K562 (cell line): Measurements from ENCODE around the gene ZMYM4. TPM values are rescaled to one million over a fixed set of nuclear protein-coding genes. Genes with fewer than 3 reads are reported as not detected.
A peak's percentile ranks its signal among the peaks of the same experiment; 100 is the strongest.

Experiments used
- CBFA2T2 ChIP-seq: fragments of 450-650 bp; conservative IDR thresholded peaks from 2 replicates; pipeline ENCODE4 v1.6.1; 2017; ENCODE audit warnings: mild to moderate bottlenecking
- DDX20 ChIP-seq: fragments of 450-650 bp; IDR thresholded peaks from 2 replicates; pipeline ENCODE4 v1.6.1; 2016; ENCODE audit warnings: missing genetic modification characterization, low read depth, mild to moderate bottlenecking, missing compliant biosample characterization, moderate library complexity
- ELF2 ChIP-seq: fragments of 250-450 bp; sonication (Bioruptor Pico); IDR thresholded peaks from 2 replicates; pipeline ENCODE4 v1.5.0; 2021; ENCODE audit warnings: mild to moderate bottlenecking
- GMEB1 ChIP-seq: fragments of 250-450 bp; sonication (Bioruptor Pico); IDR thresholded peaks from 2 replicates; pipeline ENCODE4 v1.4.0; 2020; ENCODE audit warnings: mild to moderate bottlenecking
- HDGF ChIP-seq: fragments of 450-650 bp; IDR thresholded peaks from 2 replicates; pipeline ENCODE4 v1.6.1; 2016
- HMG20B ChIP-seq: fragments of 250-450 bp; sonication (Bioruptor Pico); IDR thresholded peaks from 2 replicates; pipeline ENCODE4 v1.5.0; 2021; ENCODE audit warnings: mild to moderate bottlenecking
- HMGN3 ChIP-seq: IDR thresholded peaks from 2 replicates; pipeline ENCODE4 v1.6.1; 2011; ENCODE audit warnings: borderline replicate concordance, low read depth, mild to moderate bottlenecking, mixed read lengths, low read length; ENCODE audit not compliant: insufficient read length; ENCODE audit errors: extremely low read depth
- IRF1 ChIP-seq: sonication (generic); formaldehyde crosslinking; IDR thresholded peaks from 2 replicates; pipeline ENCODE4 v1.8.0; 2022; ENCODE audit warnings: missing genetic modification reagents, mild to moderate bottlenecking, borderline replicate concordance
- JUNB ChIP-seq: fragments of 450-650 bp; formaldehyde crosslinking; conservative IDR thresholded peaks from 2 replicates; pipeline ENCODE4 v1.4.0; 2020; ENCODE audit warnings: mild to moderate bottlenecking
- KDM5B ChIP-seq: fragments of 200-600 bp; sonication (generic); IDR thresholded peaks from 2 replicates; pipeline ENCODE4 v1.6.1; 2012; ENCODE audit warnings: low read depth, mild to moderate bottlenecking, moderate library complexity, low read length, control low read depth, inconsistent platforms; ENCODE audit not compliant: insufficient replicate concordance
- MCM2 ChIP-seq: fragments of 450-650 bp; IDR thresholded peaks from 2 replicates; pipeline ENCODE4 v1.6.1; 2017; ENCODE audit warnings: low read depth, mild to moderate bottlenecking
- MXI1 ChIP-seq: IDR thresholded peaks from 2 replicates; pipeline ENCODE4 v1.6.1; 2011; ENCODE audit warnings: low read depth, mild to moderate bottlenecking, improper control_type of control experiment, low read length
- MYNN ChIP-seq, 2 experiments: sonication (generic); formaldehyde crosslinking in 1 of 2; IDR thresholded peaks; 2 replicates each; pipeline versions ENCODE4 v1.5.0 to v1.6.1; 2016 to 2020; ENCODE audit warnings: antibody characterized with exemption in 1 of 2, missing genetic modification reagents in 1 of 2
- NR2C1 ChIP-seq, 2 experiments: fragments of 450-650 bp; IDR thresholded peaks; 2 replicates each; pipeline ENCODE4 v1.6.1; 2017; ENCODE audit warnings: mild to moderate bottlenecking in 2 of 2, antibody characterized with exemption in 1 of 2, inconsistent platforms in 1 of 2, missing compliant biosample characterization in 1 of 2, missing genetic modification characterization in 1 of 2
- PURB ChIP-seq: sonication (generic); formaldehyde crosslinking; IDR thresholded peaks from 2 replicates; pipeline ENCODE4 v1.9.0; 2021; ENCODE audit warnings: low read depth, mild to moderate bottlenecking, missing genetic modification reagents
- SAFB2 ChIP-seq: fragments of 200-400 bp; formaldehyde crosslinking; IDR thresholded peaks from 2 replicates; pipeline ENCODE4 v1.6.1; 2018; ENCODE audit warnings: borderline replicate concordance, low read length, low read depth, moderate library complexity; ENCODE audit not compliant: severe bottlenecking
- SIN3B ChIP-seq: fragments of 450-650 bp; IDR thresholded peaks from 2 replicates; pipeline ENCODE4 v1.6.1; 2017; ENCODE audit warnings: low read depth, mild to moderate bottlenecking, moderate library complexity
- STAT6 ChIP-seq: sonication (generic); formaldehyde crosslinking; IDR thresholded peaks from 2 replicates; pipeline ENCODE4 v1.8.1; 2023; ENCODE audit warnings: mild to moderate bottlenecking, missing genetic modification reagents
- ZFP30 ChIP-seq: fragments of 250-450 bp; sonication (Bioruptor Pico); IDR thresholded peaks from 2 replicates; pipeline ENCODE4 v1.8.0; 2022; ENCODE audit warnings: moderate library complexity, mild to moderate bottlenecking, inconsistent platforms, borderline replicate concordance
- ZNF436 ChIP-seq: fragments of 250-450, 450-650 bp; sonication (Bioruptor Pico); formaldehyde crosslinking; IDR thresholded peaks from 2 replicates; pipeline ENCODE4 v1.7.0; 2020; ENCODE audit warnings: mild to moderate bottlenecking
- ZNF75A ChIP-seq: fragments of 450-650 bp; formaldehyde crosslinking; IDR thresholded peaks from 2 replicates; pipeline ENCODE4 v1.4.0; 2020; ENCODE audit warnings: mild to moderate bottlenecking
- polyA plus RNA-seq, 8 experiments: library from polyadenylated mRNA; depleted of rRNA in 4 of 8; stranded (reverse) in 5 of 8; unstranded in 3 of 8; fragments of >200 nt; fragmentation: Nextera tagmentation in 2 of 8; fragmentation: Illumina TruSeq in 1 of 8; extraction: Ambion mirVana in 2 of 8; extraction: Trizol in 1 of 8; gene quantifications; 2 replicates each; pipeline versions ENCODE4 v1.2.1 to v1.2.3, GENCODE V29; 2011 to 2014; ENCODE audit warnings: inconsistent platforms in 1 of 8, missing spikeins in 1 of 8
- total RNA-seq, 7 experiments: library from RNA; depleted of rRNA in 6 of 7; stranded (reverse); fragments of >200 nt in 6 of 7; fragmentation: Illumina TruSeq in 2 of 7; extraction: Trizol in 2 of 7; gene quantifications; 2 replicates each; pipeline versions ENCODE4 v1.2.1 to v1.2.3, GENCODE V29; 2011 to 2021; ENCODE audit warnings: low replicate concordance in 1 of 7
- TF ChIP-seq, protein P1 (sequence below): fragments of 450-650 bp; formaldehyde crosslinking; conservative IDR thresholded peaks from 2 replicates; pipeline ENCODE4 v1.4.0; 2022; ENCODE audit warnings: mild to moderate bottlenecking, missing genetic modification characterization

Gene ZMYM4
- total and polyA plus RNA-seq, 9 of the 15 experiments (the other 6 are each of a cell fraction or from before 2014, with no cell fraction given): 15.2 to 77.2 (median 63.3) TPM

DNA sequence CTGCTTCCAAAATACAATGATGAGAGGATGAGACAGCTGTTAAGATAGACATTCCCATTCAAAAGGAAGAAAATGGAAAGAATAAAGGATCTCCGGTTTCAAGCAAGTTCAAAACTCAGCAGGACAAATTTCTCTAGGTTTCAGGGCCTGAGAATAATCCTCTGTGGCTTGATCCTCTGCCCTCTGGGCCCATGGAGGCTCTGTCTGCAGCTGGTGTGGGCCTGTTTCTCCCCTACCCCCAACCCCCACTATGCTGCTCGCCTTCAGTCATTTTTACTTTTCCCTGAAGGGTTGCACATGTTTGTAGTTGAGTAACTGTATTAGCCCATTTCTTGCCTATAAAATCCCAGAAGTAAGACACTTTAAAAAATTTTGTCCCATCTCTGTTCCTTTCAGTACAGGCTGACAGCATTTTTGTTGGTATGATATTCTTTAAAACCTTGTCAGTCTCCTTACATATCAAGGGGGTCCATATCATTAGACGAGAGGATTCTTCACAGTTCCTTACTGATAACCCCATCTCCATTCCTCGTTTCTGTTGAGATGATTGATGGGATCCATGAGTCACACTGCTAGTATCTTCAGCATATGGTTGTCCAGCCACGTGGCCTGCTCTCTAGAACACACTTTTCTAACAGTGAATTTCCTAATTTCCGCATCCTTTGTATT is 10.5 kb downstream of the ZMYM4 start (continued):
- TF ChIP-seq ZNF75A (CRISPR knock-in tag) (peak; percentile 69; the same call in 1 of the 2 replicates), MXI1 (no peak; the same call in 1 of the 2 replicates), DDX20 (no peak), NR2C1 (IDR thresholded peaks at IDR 0.05) (peak; percentile 52), NR2C1 (tag; IDR thresholded peaks at IDR 0.05) (no peak), MYNN (IDR thresholded peaks at IDR 0.05) (no peak; the same call in none of the 2 replicates), MYNN (CRISPR knock-in tag; IDR thresholded peaks at IDR 0.05) (no peak), CBFA2T2 (peak; percentile 92), HMGN3 (no peak), MCM2 (no peak), SAFB2 (no peak), HMG20B (no peak), PURB (CRISPR knock-in tag) (no peak), ZNF436 (CRISPR knock-in tag) (no peak), JUNB (CRISPR knock-in tag) (peak; percentile 91), IRF1 (CRISPR knock-in tag) (no peak), KDM5B (no peak), STAT6 (CRISPR knock-in tag) (no peak), HDGF (no peak), ZFP30 (CRISPR knock-in tag) (no peak), GMEB1 (no peak; the same call in 1 of the 2 replicates), SIN3B (no peak), ELF2 (CRISPR knock-in tag) (no peak; the same call in 1 of the 2 replicates)
- TF ChIP-seq, protein P1, sequence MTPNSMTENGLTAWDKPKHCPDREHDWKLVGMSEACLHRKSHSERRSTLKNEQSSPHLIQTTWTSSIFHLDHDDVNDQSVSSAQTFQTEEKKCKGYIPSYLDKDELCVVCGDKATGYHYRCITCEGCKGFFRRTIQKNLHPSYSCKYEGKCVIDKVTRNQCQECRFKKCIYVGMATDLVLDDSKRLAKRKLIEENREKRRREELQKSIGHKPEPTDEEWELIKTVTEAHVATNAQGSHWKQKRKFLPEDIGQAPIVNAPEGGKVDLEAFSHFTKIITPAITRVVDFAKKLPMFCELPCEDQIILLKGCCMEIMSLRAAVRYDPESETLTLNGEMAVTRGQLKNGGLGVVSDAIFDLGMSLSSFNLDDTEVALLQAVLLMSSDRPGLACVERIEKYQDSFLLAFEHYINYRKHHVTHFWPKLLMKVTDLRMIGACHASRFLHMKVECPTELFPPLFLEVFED (CRISPR knock-in tag): peak; percentile 80; the same call in 1 of the 2 replicates
